Measurements from ENCODE around the gene PACS1. TPM values are rescaled to one million over a fixed set of nuclear protein-coding genes. Genes with fewer than 3 reads are reported as not detected.
"Not testable (repeated sequence)": the region's sequence is repeated elsewhere in the genome, so short reads cannot be mapped to it uniquely, and the experiment has no call there.

Gene PACS1
- polyA plus RNA-seq, 2 donors = 16.0 to 24.8 TPM

DNA sequence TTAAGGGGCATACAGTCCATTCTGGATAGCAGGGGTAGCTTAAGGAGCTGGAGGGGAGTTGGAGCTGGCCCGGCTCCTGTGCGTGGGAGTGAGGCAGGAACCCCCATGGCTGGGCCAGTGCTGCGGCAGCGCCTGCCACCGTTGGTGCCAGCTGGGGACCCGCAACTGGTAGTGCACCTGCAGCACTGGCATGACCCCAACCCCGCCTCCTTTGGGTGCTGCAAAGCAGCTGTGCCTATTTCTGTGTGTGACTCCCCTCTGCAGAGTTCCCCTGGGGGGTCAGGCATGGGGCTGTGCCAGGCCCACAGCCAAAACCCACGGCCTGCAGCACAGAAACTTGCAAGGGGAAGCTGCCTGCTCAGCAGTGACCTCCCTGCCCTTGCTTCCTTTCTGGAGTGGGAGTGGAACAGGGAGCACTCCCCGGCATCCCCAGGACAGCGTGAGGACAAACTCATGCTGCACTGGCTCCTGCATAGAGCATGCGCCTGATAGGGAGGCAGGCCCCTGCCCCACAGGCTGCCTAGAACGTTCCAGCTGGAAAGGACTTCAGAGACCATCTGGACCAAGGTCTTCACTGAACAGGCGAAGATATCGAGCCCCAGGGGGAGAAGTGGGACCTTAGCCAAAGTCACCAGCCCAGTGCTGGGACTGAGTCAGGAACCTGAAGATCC, 172.2 kb downstream of the PACS1 start:
- 76 to 77% methylated on average over 14 of the region's 14 CpGs for WGBS, 2 donors

DNA sequence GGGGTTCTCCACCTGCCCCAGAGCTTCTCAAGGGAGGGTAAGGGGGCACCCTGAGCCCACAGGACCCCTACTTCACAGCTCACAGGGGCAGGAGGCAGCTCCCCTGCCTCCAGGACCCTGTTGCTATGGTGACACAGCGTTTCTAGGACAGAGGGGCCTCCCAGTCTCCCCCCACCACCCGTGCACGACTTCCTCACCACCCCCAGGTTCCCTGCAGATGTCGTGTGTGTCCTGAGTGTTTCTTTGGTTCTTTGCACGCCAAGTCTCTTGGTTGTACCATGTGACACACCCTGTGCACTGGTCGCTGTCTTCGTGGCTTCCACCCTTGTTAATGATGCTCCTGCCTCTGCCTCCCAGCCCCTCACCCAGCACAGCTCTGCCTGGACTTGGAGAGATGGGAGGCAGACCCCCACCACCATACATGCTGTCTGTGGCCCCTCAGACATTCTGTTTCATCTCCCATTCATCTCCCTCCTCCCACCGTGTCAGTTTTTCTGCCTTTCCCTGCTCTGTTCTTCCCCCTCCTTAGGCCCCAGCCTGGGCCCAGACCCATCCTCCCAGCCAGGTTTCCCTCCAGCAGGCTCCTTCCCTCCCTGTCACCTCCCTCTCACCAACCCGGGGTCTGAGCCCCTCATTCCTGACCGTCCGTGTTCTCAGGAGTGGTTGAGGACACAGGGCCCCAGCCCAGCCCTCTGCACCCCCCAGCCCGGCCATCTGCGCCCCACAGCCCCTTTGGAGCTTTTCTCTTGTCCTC, 173.9 kb downstream of the PACS1 start:
- 76 to 81% methylated on average over 13 of the region's 13 CpGs for WGBS, 2 donors
- peaks cover 9 to 51% of the 10 kb centered on the region in 2 donors for H3K36me3 ChIP-seq (ENCODE audit: control insufficient read depth in 2 of 2, insufficient read depth in 2 of 2, low read length in 1 of 2)

More for the DNA sequence above, 172.2 kb downstream of the PACS1 start:
- Histone ChIP-seq H3K27me3 (ENCODE audit: control insufficient read depth in 1 of 2, insufficient read depth in 2 of 2, low read length in 2 of 2) (no peaks in the 10 kb centered on the region), H3K9me3 (ENCODE audit: control insufficient read depth in 2 of 2, insufficient read depth in 1 of 2, low read depth in 1 of 2, low read length in 1 of 2) (no peaks in the 10 kb centered on the region), H3K4me1 (ENCODE audit: control insufficient read depth in 2 of 2, insufficient read depth in 2 of 2, low read length in 1 of 2) (no peaks in the 10 kb centered on the region), H3K4me3 (ENCODE audit: low read depth in 1 of 2, low read length in 2 of 2) (no peak overlapping the region), H3K27ac (ENCODE audit: low read depth in 2 of 2, low read length in 1 of 2) (no peak overlapping the region), H3K36me3 (ENCODE audit: control insufficient read depth in 2 of 2, insufficient read depth in 2 of 2, low read length in 1 of 2) (peaks cover 11 to 60% of the 10 kb centered on the region in 2 donors)

DNA sequence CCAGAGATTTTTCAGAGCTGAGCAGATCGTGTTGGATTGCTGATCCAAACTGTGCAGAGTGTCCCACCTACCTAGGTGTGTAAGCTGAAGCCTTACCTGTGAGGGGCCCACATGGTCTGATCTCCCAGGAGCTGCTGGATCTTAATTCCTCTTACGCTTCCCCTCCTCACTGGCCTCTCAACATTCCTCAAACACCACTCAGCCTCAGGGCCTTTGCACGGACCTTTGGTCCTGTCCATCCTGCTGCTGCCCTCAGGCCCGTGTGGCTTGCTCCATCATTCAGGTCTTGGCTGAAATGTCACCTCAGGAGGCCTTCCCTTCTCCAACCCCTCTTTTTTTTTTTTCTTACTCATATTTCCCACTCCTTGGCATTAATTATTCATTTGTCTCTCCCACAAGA, 177.2 kb downstream of the PACS1 start:
- Histone ChIP-seq H3K36me3 (ENCODE audit: control insufficient read depth in 2 of 2, insufficient read depth in 2 of 2, low read length in 1 of 2) (peaks cover 0 to 23% of the 10 kb centered on the region in 2 donors), H3K9me3 (ENCODE audit: control insufficient read depth in 2 of 2, insufficient read depth in 1 of 2, low read depth in 1 of 2, low read length in 1 of 2) (no peaks in the 10 kb centered on the region), H3K4me1 (ENCODE audit: control insufficient read depth in 2 of 2, insufficient read depth in 2 of 2, low read length in 1 of 2) (no peaks in the 10 kb centered on the region), H3K27me3 (ENCODE audit: control insufficient read depth in 1 of 2, insufficient read depth in 2 of 2, low read length in 2 of 2) (no peaks in the 10 kb centered on the region), H3K4me3 (ENCODE audit: low read depth in 1 of 2, low read length in 2 of 2) (no peak overlapping the region), H3K27ac (ENCODE audit: low read depth in 2 of 2, low read length in 1 of 2) (no peak overlapping the region)
- WGBS, 2 donors = 88 to 89% methylated on average over 4 of the region's 4 CpGs

More for the DNA sequence above, 173.9 kb downstream of the PACS1 start:
- Histone ChIP-seq H3K27me3 (ENCODE audit: control insufficient read depth in 1 of 2, insufficient read depth in 2 of 2, low read length in 2 of 2) (no peaks in the 10 kb centered on the region), H3K9me3 (ENCODE audit: control insufficient read depth in 2 of 2, insufficient read depth in 1 of 2, low read depth in 1 of 2, low read length in 1 of 2) (no peaks in the 10 kb centered on the region), H3K4me1 (ENCODE audit: control insufficient read depth in 2 of 2, insufficient read depth in 2 of 2, low read length in 1 of 2) (no peaks in the 10 kb centered on the region), H3K27ac (ENCODE audit: low read depth in 2 of 2, low read length in 1 of 2) (no peak overlapping the region), H3K4me3 (ENCODE audit: low read depth in 1 of 2, low read length in 2 of 2) (no peak overlapping the region)

GRCh38 chr11:66247801-66248200, 177.7 kb downstream of the PACS1 start:
- Histone ChIP-seq H3K27ac (ENCODE audit: low read depth in 2 of 2, low read length in 1 of 2) (no peak overlapping the region), H3K4me3 (ENCODE audit: low read depth in 1 of 2, low read length in 2 of 2) (no peak overlapping the region), H3K36me3 (ENCODE audit: control insufficient read depth in 2 of 2, insufficient read depth in 2 of 2, low read length in 1 of 2) (peaks cover 0 to 18% of the 10 kb centered on the region in 2 donors), H3K9me3 (ENCODE audit: control insufficient read depth in 2 of 2, insufficient read depth in 1 of 2, low read depth in 1 of 2, low read length in 1 of 2) (no peaks in the 10 kb centered on the region), H3K4me1 (ENCODE audit: control insufficient read depth in 2 of 2, insufficient read depth in 2 of 2, low read length in 1 of 2) (no peaks in the 10 kb centered on the region), H3K27me3 (ENCODE audit: control insufficient read depth in 1 of 2, insufficient read depth in 2 of 2, low read length in 2 of 2) (no peaks in the 10 kb centered on the region)
- 86 to 88% methylated on average over 3 of the region's 3 CpGs for WGBS, 2 donors

DNA sequence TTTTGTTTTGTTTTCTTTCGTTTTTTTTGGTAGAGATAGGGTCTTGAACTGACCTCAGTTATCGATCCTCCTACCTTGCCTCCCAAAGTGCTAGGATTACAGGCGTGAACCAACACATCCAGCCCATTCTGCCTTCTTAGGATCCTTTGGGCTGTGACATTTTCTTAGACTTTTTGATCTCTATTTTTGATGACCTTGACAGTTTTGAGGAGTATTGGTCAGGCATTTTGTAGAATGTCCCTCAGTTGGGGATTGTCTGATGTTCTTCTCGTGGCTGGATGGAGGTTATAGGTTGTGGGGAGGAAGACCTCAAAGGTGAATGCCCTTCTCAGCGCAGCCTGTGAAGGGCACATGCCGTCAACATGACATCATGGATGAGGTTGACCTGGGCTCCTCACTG, 178.8 kb downstream of the PACS1 start:
- no peaks in the 10 kb centered on the region for H3K9me3 ChIP-seq (ENCODE audit: control insufficient read depth in 2 of 2, insufficient read depth in 1 of 2, low read depth in 1 of 2, low read length in 1 of 2)
- WGBS, 2 donors = 88 to 89% methylated on average over 6 of the region's 6 CpGs
- peaks cover 0 to 12% of the 10 kb centered on the region in 2 donors for H3K36me3 ChIP-seq (ENCODE audit: control insufficient read depth in 2 of 2, insufficient read depth in 2 of 2, low read length in 1 of 2)
- no peaks in the 10 kb centered on the region for H3K27me3 ChIP-seq (ENCODE audit: control insufficient read depth in 1 of 2, insufficient read depth in 2 of 2, low read length in 2 of 2)
- no peak overlapping the region for H3K27ac ChIP-seq (ENCODE audit: low read depth in 2 of 2, low read length in 1 of 2)
- no peak overlapping the region for H3K4me3 ChIP-seq (ENCODE audit: low read depth in 1 of 2, low read length in 2 of 2)
- H3K4me1 ChIP-seq (ENCODE audit: control insufficient read depth in 2 of 2, insufficient read depth in 2 of 2, low read length in 1 of 2) = no peaks in the 10 kb centered on the region

- H3K4me3 ChIP-seq (ENCODE audit: low read depth in 1 of 2, low read length in 2 of 2) = no peak overlapping the region
- H3K36me3 ChIP-seq (ENCODE audit: control insufficient read depth in 2 of 2, insufficient read depth in 2 of 2, low read length in 1 of 2) = peaks cover 0 to 1% of the 10 kb centered on the region in 2 donors
- H3K4me1 ChIP-seq (ENCODE audit: control insufficient read depth in 2 of 2, insufficient read depth in 2 of 2, low read length in 1 of 2) = peaks cover 0 to 2% of the 10 kb centered on the region in 2 donors
- H3K9me3 ChIP-seq (ENCODE audit: control insufficient read depth in 2 of 2, insufficient read depth in 1 of 2, low read depth in 1 of 2, low read length in 1 of 2) = no peaks in the 10 kb centered on the region
- H3K27me3 ChIP-seq (ENCODE audit: control insufficient read depth in 1 of 2, insufficient read depth in 2 of 2, low read length in 2 of 2) = no peaks in the 10 kb centered on the region
- WGBS, 2 donors = 72 to 82% methylated on average over 7 of the region's 7 CpGs
- H3K27ac ChIP-seq (ENCODE audit: low read depth in 2 of 2, low read length in 1 of 2) = no peak overlapping the region
These were observed 181.7 kb downstream of the PACS1 start for GRCh38 chr11:66251809-66252208.

GRCh38 chr11:66253081-66253480, 183.0 kb downstream of the PACS1 start:
- 76 to 79% methylated on average over 6 of the region's 6 CpGs for WGBS, 2 donors

GRCh38 chr11:66258473-66258893, 188.4 kb downstream of the PACS1 start:
- Histone ChIP-seq H3K4me1 (ENCODE audit: control insufficient read depth in 2 of 2, insufficient read depth in 2 of 2, low read length in 1 of 2) (peaks cover 0 to 5% of the 10 kb centered on the region in 2 donors), H3K36me3 (ENCODE audit: control insufficient read depth in 2 of 2, insufficient read depth in 2 of 2, low read length in 1 of 2) (peaks cover 7 to 29% of the 10 kb centered on the region in 2 donors), H3K4me3 (ENCODE audit: low read depth in 1 of 2, low read length in 2 of 2) (peak overlapping the region; percentile 85 to 90), H3K9me3 (ENCODE audit: control insufficient read depth in 2 of 2, insufficient read depth in 1 of 2, low read depth in 1 of 2, low read length in 1 of 2) (no peaks in the 10 kb centered on the region), H3K27me3 (ENCODE audit: control insufficient read depth in 1 of 2, insufficient read depth in 2 of 2, low read length in 2 of 2) (no peaks in the 10 kb centered on the region), H3K27ac (ENCODE audit: low read depth in 2 of 2, low read length in 1 of 2) (peak overlapping the region in 1 of 2 donors; percentile 70)
- WGBS, 2 donors = 4 to 6% methylated on average over 27 to 28 of the region's 28 CpGs

More at GRCh38 chr11:66253081-66253480, 183.0 kb downstream of the PACS1 start:
- not testable (repeated sequence) for H3K27ac ChIP-seq (ENCODE audit: low read depth in 2 of 2, low read length in 1 of 2); H3K4me3 ChIP-seq (ENCODE audit: low read depth in 1 of 2, low read length in 2 of 2); H3K9me3 ChIP-seq (ENCODE audit: control insufficient read depth in 2 of 2, insufficient read depth in 1 of 2, low read depth in 1 of 2, low read length in 1 of 2); H3K27me3 ChIP-seq (ENCODE audit: control insufficient read depth in 1 of 2, insufficient read depth in 2 of 2, low read length in 2 of 2); H3K36me3 ChIP-seq (ENCODE audit: control insufficient read depth in 2 of 2, insufficient read depth in 2 of 2, low read length in 1 of 2); H3K4me1 ChIP-seq (ENCODE audit: control insufficient read depth in 2 of 2, insufficient read depth in 2 of 2, low read length in 1 of 2)

DNA sequence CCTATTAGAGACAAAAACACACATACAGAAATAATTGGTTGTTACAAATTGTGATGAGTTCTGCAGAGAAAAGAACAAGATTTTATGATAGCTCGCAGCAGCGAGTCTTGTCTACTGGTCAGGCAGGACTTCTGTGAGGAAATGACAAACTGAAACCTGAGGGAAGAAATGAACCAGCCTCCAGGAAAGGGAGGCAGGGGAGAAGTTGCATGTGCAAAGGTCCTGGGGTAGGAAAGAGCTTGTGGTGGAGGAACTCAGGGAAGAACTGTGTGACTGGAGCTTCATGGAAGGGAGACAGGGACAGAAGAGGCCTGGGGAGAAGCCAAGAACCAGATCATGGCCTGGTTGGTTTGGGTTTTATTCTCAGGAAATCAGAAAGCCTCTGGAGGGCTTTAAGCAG, 189.2 kb downstream of the PACS1 start:
- H3K36me3 ChIP-seq (ENCODE audit: control insufficient read depth in 2 of 2, insufficient read depth in 2 of 2, low read length in 1 of 2) = peaks cover 7 to 32% of the 10 kb centered on the region in 2 donors
- no peaks in the 10 kb centered on the region for H3K27me3 ChIP-seq (ENCODE audit: control insufficient read depth in 1 of 2, insufficient read depth in 2 of 2, low read length in 2 of 2)
- 99% methylated on average over 2 of the region's 2 CpGs for WGBS, 2 donors
- H3K27ac ChIP-seq (ENCODE audit: low read depth in 2 of 2, low read length in 1 of 2) = no peak overlapping the region
- H3K4me1 ChIP-seq (ENCODE audit: control insufficient read depth in 2 of 2, insufficient read depth in 2 of 2, low read length in 1 of 2) = peaks cover 0 to 5% of the 10 kb centered on the region in 2 donors
- H3K9me3 ChIP-seq (ENCODE audit: control insufficient read depth in 2 of 2, insufficient read depth in 1 of 2, low read depth in 1 of 2, low read length in 1 of 2) = no peaks in the 10 kb centered on the region
- H3K4me3 ChIP-seq (ENCODE audit: low read depth in 1 of 2, low read length in 2 of 2) = no peak overlapping the region
